Cardiac fibroblast (primary cell): ENCODE data around the gene FHOD3.

Source experiments
- DNase-seq, 2 donors: peaks; one replicate each; pipeline versions ENCODE4 v3.0.0 to v3.0.0-alpha.2; 2010; ENCODE audit warnings: low read depth in 2 of 2
- H3K4me3 ChIP-seq, 2 donors: replicated peaks in 1 of 2; 1 replicate in 1 of 2; 2 replicates in 1 of 2; pipeline ENCODE4 v1.5.1; 2011; ENCODE audit warnings: low read depth in 2 of 2, low read length in 2 of 2, mild to moderate bottlenecking in 2 of 2, moderate library complexity in 1 of 2
- TF ChIP-seq, protein P1 (sequence below): IDR thresholded peaks from one replicate; pipeline ENCODE4 v1.5.1; 2011; ENCODE audit warnings: low read depth, mild to moderate bottlenecking, low read length, inconsistent platforms

The FHOD3 gene

DNA sequence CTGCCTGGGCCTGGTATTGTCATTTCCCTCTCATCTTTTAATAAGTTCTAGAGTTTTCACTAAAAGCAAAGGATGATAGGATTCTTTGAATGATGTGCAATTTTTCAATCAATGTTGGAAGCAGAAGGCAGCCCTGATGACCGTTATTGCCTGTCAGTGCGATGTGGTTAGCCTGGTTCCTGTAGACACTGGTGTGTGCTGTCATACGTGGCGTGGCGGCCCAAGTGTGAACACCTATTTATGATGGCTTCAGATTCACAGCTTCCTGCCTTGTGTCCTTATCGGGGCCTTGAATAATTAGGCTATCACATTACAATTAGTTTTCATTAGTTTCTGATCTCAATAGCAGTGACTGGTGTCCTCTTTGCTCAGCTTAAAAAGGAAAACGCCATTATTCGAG is 312.7 kb downstream of the FHOD3 start:
- DNase-seq: no peak

DNA sequence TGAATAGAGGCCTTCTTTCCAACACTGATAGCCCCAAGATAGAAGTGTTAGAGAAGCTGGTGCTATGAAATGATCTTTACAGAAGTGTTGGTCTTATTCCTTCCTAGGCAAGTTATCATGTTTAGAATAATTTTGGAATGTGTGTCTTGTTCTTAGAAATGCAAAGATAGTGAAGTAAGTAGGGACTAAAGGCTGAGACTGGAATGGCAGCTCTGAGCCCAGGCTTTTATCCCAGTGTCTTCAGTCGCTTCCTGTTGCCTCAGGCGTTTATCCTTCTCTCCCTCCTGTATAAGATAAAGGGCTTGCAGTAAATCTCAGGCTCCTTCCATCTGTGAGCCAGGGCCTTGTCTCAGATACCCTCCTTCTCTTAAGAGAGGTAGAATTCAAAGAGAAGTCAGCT is 313.1 kb downstream of the FHOD3 start:
- no peak for DNase-seq
- TF ChIP-seq, protein P1, sequence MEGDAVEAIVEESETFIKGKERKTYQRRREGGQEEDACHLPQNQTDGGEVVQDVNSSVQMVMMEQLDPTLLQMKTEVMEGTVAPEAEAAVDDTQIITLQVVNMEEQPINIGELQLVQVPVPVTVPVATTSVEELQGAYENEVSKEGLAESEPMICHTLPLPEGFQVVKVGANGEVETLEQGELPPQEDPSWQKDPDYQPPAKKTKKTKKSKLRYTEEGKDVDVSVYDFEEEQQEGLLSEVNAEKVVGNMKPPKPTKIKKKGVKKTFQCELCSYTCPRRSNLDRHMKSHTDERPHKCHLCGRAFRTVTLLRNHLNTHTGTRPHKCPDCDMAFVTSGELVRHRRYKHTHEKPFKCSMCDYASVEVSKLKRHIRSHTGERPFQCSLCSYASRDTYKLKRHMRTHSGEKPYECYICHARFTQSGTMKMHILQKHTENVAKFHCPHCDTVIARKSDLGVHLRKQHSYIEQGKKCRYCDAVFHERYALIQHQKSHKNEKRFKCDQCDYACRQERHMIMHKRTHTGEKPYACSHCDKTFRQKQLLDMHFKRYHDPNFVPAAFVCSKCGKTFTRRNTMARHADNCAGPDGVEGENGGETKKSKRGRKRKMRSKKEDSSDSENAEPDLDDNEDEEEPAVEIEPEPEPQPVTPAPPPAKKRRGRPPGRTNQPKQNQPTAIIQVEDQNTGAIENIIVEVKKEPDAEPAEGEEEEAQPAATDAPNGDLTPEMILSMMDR: no peak
- no peak overlapping the region for H3K4me3 ChIP-seq

More for the DNA sequence above, 312.7 kb downstream of the FHOD3 start:
- TF ChIP-seq, protein P1: no peak
- no peak overlapping the region for H3K4me3 ChIP-seq

DNA sequence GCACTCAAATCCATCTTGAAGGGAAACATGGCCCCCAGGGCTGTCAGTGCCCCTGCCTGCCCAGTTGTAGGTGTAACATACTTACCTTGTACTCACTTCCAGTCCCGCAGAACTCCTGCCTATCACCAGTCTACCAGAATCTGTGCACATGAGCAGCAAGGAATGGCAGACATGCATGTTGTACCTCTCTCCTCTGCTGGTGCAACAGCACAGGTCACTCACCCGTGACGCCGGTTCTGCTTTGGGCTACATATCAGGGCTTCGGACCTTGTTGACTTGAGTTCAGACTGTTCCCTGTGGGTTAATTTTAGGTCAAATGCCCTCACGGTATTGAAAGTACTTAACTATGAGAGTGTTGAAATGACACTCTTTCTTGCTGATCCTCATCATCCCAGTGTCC is 315.6 kb downstream of the FHOD3 start:
- no peak overlapping the region for H3K4me3 ChIP-seq
- no peak for DNase-seq
- TF ChIP-seq, protein P1: no peak

GRCh38 chr18:36613810-36614209 is 316.3 kb downstream of the FHOD3 start:
- no peak for DNase-seq
- TF ChIP-seq, protein P1: no peak
- no peak overlapping the region for H3K4me3 ChIP-seq

DNA sequence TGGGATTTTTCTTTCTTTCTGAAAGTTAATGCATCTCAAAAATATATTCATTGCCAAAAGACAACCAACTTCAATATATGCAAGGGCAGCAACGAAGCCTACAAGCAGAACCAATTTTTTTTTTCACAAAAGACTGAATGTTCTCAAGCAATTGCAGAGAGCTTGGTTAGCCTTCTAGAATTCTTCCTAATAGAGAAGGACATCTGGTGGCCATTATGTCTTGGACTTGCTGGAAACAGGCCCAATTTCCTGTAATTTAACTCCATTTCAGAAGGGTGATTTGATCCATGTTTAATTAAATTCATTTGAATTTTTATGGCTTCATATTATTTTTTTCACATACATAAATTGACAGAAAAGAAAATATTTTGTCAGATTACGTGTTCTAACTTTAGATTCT is 323.3 kb downstream of the FHOD3 start:
- TF ChIP-seq, protein P1: no peak
- peak in 1 of 2 donors; percentile 14 for DNase-seq
- no peak overlapping the region for H3K4me3 ChIP-seq

DNA sequence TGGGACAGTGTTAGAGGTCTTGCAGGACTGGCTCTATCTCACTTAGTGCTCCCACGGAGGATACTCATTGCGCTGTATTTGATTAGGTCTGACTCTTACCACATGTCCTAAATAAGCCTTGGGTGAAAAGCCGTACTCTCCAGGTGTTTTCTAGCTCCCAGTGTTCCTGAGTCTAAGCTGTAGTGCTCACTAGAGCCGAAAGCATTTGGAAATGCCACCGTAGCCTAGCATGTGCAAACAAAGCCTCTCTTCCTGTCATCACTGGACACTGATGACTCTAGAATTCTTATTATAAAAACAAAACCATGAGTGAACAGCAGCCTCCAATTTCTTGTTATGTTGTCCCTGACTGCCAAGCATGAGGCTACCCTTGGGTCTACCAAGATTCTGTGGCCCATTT is 325.1 kb downstream of the FHOD3 start:
- no peak for DNase-seq
- no peak overlapping the region for H3K4me3 ChIP-seq
- TF ChIP-seq, protein P1: no peak

DNA sequence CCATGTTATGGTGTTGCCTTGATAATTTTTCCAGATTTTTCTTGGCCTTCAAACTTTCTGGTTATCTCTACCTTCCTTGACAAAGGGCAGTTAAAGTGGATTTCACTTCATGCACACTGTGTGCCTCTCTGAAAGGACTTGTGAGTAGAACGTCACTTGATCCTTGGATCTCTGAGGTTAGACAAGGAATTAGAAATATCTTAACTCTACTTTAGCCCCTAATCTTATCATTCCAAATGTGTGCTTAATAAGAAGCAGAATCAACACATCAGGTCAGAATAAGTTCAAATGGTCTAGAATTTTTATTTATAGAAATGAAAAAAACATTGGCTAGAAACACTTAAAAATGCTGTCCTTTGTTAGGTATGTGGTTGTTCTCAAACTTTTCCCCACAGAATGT is 325.6 kb downstream of the FHOD3 start:
- H3K4me3 ChIP-seq: no peak overlapping the region
- DNase-seq: peak in 1 of 2 donors; percentile 47
- TF ChIP-seq, protein P1: no peak
